HepG2 (cell line): ENCODE data around the gene CCDC6. TPM values are rescaled to one million over a fixed set of nuclear protein-coding genes. Genes with fewer than 3 reads are reported as not detected.

Source experiments
- ARNT2 ChIP-seq: sonication (generic); formaldehyde crosslinking; IDR thresholded peaks from 2 replicates; pipeline ENCODE4 v1.8.0; 2022; ENCODE audit warnings: mild to moderate bottlenecking, low read depth, missing genetic modification reagents, moderate library complexity
- ATF7-NPFF ChIP-seq: sonication (generic); formaldehyde crosslinking; IDR thresholded peaks from 2 replicates; pipeline ENCODE4 v1.8.1; 2023; ENCODE audit warnings: mild to moderate bottlenecking, low read depth, missing genetic modification reagents, moderate library complexity
- FOSL2 ChIP-seq: sonication (generic); formaldehyde crosslinking; IDR thresholded peaks from 2 replicates; pipeline ENCODE4 v1.4.0; 2020; ENCODE audit warnings: missing genetic modification reagents
- HOXD1 ChIP-seq: sonication (generic); formaldehyde crosslinking; IDR thresholded peaks from 2 replicates; pipeline ENCODE4 v1.5.0; 2020; ENCODE audit warnings: missing genetic modification reagents
- KMT2A ChIP-seq: sonication (generic); formaldehyde crosslinking; IDR thresholded peaks from 2 replicates; pipeline ENCODE4 v1.4.0; 2020; ENCODE audit warnings: missing genetic modification reagents
- PRDM10 ChIP-seq: sonication (generic); formaldehyde crosslinking; IDR thresholded peaks from 2 replicates; pipeline ENCODE4 v1.4.0; 2020; ENCODE audit warnings: low read depth, missing genetic modification reagents
- SMAD9 ChIP-seq: sonication (generic); formaldehyde crosslinking; IDR thresholded peaks from 2 replicates; pipeline ENCODE4 v1.5.1; 2020; ENCODE audit warnings: mild to moderate bottlenecking, missing genetic modification reagents
- TIGD3 ChIP-seq: sonication (generic); formaldehyde crosslinking; IDR thresholded peaks from 2 replicates; pipeline ENCODE4 v1.5.1; 2020; ENCODE audit warnings: mild to moderate bottlenecking, missing genetic modification reagents, borderline replicate concordance
- ZNF800 ChIP-seq: sonication (generic); formaldehyde crosslinking; IDR thresholded peaks from 2 replicates; pipeline ENCODE4 v1.4.0; 2020; ENCODE audit warnings: missing genetic modification reagents
- ZSCAN22 ChIP-seq: sonication (generic); formaldehyde crosslinking; IDR thresholded peaks from 2 replicates; pipeline ENCODE4 v1.4.0; 2020; ENCODE audit warnings: mild to moderate bottlenecking, missing genetic modification reagents
- polyA plus RNA-seq, 8 experiments: library from polyadenylated mRNA; depleted of rRNA in 3 of 8; stranded (reverse) in 7 of 8; unstranded in 1 of 8; fragments of >200 nt; fragmentation: Illumina TruSeq in 4 of 8; extraction: Trizol in 4 of 8; gene quantifications; 2 replicates each; pipeline versions ENCODE4 v1.2.1 to v1.2.3, GENCODE V29; 2011 to 2016; ENCODE audit warnings: low read depth in 4 of 8, missing spikeins in 1 of 8, mixed read lengths in 1 of 8; ENCODE audit not compliant: insufficient read depth in 1 of 8
- total RNA-seq, 5 experiments: library from RNA; depleted of rRNA; stranded (reverse); fragments of >200 nt; fragmentation: Illumina TruSeq; extraction: Trizol; gene quantifications; 2 replicates each; pipeline ENCODE4 v1.2.3, GENCODE V29; 2016; ENCODE audit warnings: low read depth in 1 of 5

The CCDC6 gene
- total and polyA plus RNA-seq, 2 of the 13 experiments (the other 11 are each of a cell fraction or from before 2014, with no cell fraction given) = 17.9 to 18.3 TPM

GRCh38 chr10:59808896-59809643 lies 97.3 kb downstream of the CCDC6 start (continued):
- TF ChIP-seq TIGD3 (no peak), ATF7-NPFF (no peak), KMT2A (CRISPR knock-in tag) (no peak), ZNF800 (CRISPR knock-in tag) (no peak), SMAD9 (CRISPR knock-in tag) (no peak), PRDM10 (CRISPR knock-in tag) (no peak), ARNT2 (CRISPR knock-in tag) (no peak), FOSL2 (CRISPR knock-in tag) (peak; percentile 58), ZSCAN22 (CRISPR knock-in tag) (no peak), HOXD1 (CRISPR knock-in tag) (no peak)
